OCI-LY7 (cell line): ENCODE measurements around the gene KLF15. TPM values are rescaled to one million over a fixed set of nuclear protein-coding genes. Genes with fewer than 3 reads are reported as not detected.

Experiments
- BruUV-seq: library from RNA; stranded (reverse); fragments of 400-500 nt; replicated peaks from 2 replicates; lab custom pipeline; 2021; lab: Mats Ljungman, UMichigan
- CTCF ChIA-PET: fragments of 300-600 bp; sonication (Branson Sonifier 250); formaldehyde crosslinking; loops from one replicate; lab custom pipeline; 2022; ENCODE audit warnings: antibody characterized with exemption; ENCODE audit not compliant: unreplicated experiment; lab: Charles Lee
- POLR2A ChIA-PET: fragments of 300-600 bp; sonication (Branson Sonifier 250); formaldehyde crosslinking; loops from one replicate; lab custom pipeline; 2022; ENCODE audit warnings: antibody characterized with exemption; lab: Charles Lee
- DNase-seq: peaks from one replicate; pipeline ENCODE4 v3.0.0-alpha.2; 2015; ENCODE audit warnings: low spot score
- H2AFZ ChIP-seq: fragments of 200-600 bp; sonication (generic), shearing (Covaris generic); 2 replicates; pipeline ENCODE4 v1.6.1; 2014; ENCODE audit warnings: mild to moderate bottlenecking, antibody characterized with exemption, low read length, moderate library complexity
- H3K27ac ChIP-seq: fragments of 200-600 bp; sonication (generic); 2 replicates; pipeline ENCODE4 v1.5.1; 2014; ENCODE audit warnings: mixed run types, low read depth, mild to moderate bottlenecking, moderate library complexity, low read length, inconsistent platforms; ENCODE audit not compliant: poor library complexity, severe bottlenecking
- H3K36me3 ChIP-seq: fragments of 200-600 bp; sonication (generic); 2 replicates; pipeline ENCODE4 v1.6.1; 2014; ENCODE audit warnings: mild to moderate bottlenecking, antibody characterized with exemption, low read length, moderate library complexity, mixed read lengths; ENCODE audit not compliant: insufficient read depth
- H3K4me1 ChIP-seq: fragments of 200-600 bp; sonication (generic); 2 replicates; pipeline ENCODE4 v1.5.1; 2014; ENCODE audit warnings: mild to moderate bottlenecking, low read length; ENCODE audit not compliant: insufficient read depth, poor library complexity, severe bottlenecking
- H3K4me2 ChIP-seq: fragments of 200-600 bp; sonication (generic); 2 replicates; pipeline ENCODE4 v1.6.1; 2014; ENCODE audit warnings: mild to moderate bottlenecking, low read length
- H3K4me3 ChIP-seq: fragments of 200-600 bp; sonication (generic); 2 replicates; pipeline ENCODE4 v1.5.1; 2014; ENCODE audit warnings: mild to moderate bottlenecking, low read depth, low read length; ENCODE audit not compliant: poor library complexity, severe bottlenecking
- H3K79me2 ChIP-seq: fragments of 200-600 bp; sonication (generic); 2 replicates; pipeline ENCODE4 v1.6.1; 2016; ENCODE audit warnings: low read depth, mild to moderate bottlenecking, low read length, moderate library complexity, mixed read lengths; ENCODE audit not compliant: insufficient read depth
- H3K9me2 ChIP-seq: fragments of 200-600 bp; sonication (generic); 2 replicates; pipeline ENCODE4 v1.6.1; 2016; ENCODE audit warnings: mild to moderate bottlenecking, low read length, mixed read lengths; ENCODE audit not compliant: insufficient read depth
- H3K9me3 ChIP-seq: fragments of 200-600 bp; sonication (generic); 2 replicates; pipeline ENCODE4 v1.6.1; 2014; ENCODE audit warnings: mild to moderate bottlenecking, mixed run types, low read length, mixed read lengths
- H4K20me1 ChIP-seq: fragments of 200-600 bp; sonication (generic); 2 replicates; pipeline ENCODE4 v1.6.1; 2014; ENCODE audit warnings: mild to moderate bottlenecking, antibody characterized with exemption, low read length, moderate library complexity, mixed read lengths; ENCODE audit not compliant: insufficient read depth
- CTCF ChIP-seq: fragments of 200-600 bp; sonication (generic); conservative IDR thresholded peaks from 2 replicates; pipeline ENCODE4 v1.5.1; 2014; ENCODE audit warnings: mild to moderate bottlenecking, antibody characterized with exemption, low read length, moderate library complexity, mixed read lengths
- EZH2phosphoT487 ChIP-seq: fragments of 200-600 bp; sonication (generic); IDR thresholded peaks from 2 replicates; pipeline ENCODE4 v1.6.1; 2018; ENCODE audit warnings: low read depth, borderline replicate concordance, mild to moderate bottlenecking, mixed run types, antibody characterized with exemption, low read length, moderate library complexity, mixed read lengths
- intact Hi-C: fragments of 100-400 bp; cut with micrococcal nuclease; formaldehyde crosslinking; loops from one replicate; pipeline ENCODE4 v1.10.0; 2022; ENCODE audit not compliant: unreplicated experiment
- total RNA-seq, 2 experiments: library from RNA; depleted of rRNA in 1 of 2; stranded (reverse); fragments of >200 nt in 1 of 2; shearing (Covaris generic) in 1 of 2; gene quantifications; 2 replicates each; pipeline ENCODE4 v1.2.3, GENCODE V29; 2014 to 2022

Gene KLF15
- total RNA-seq, 2 experiments from 2014 or later, result 12.3 to 26.4 TPM

- H3K9me3 ChIP-seq, result no peaks in the 10 kb centered on the region
- ChIA-PET POLR2A (no interaction called here), CTCF (no interaction called here)
- intact Hi-C loops, result no loop called here
- no TSS peak for BruUV-seq
- no peak overlapping the region for H2AFZ ChIP-seq
- no peak overlapping the region for H3K27ac ChIP-seq
- no peaks in the 10 kb centered on the region for H3K79me2 ChIP-seq
- TF ChIP-seq CTCF (no peak), EZH2phosphoT487 (no peak)
- no peak for DNase-seq
- H3K4me2 ChIP-seq, result no peak overlapping the region
- no peaks in the 10 kb centered on the region for H3K36me3 ChIP-seq
- no peak overlapping the region for H3K4me3 ChIP-seq
- H4K20me1 ChIP-seq, result no peaks in the 10 kb centered on the region
- H3K9me2 ChIP-seq, result no peaks in the 10 kb centered on the region
- peaks cover 56% of the 10 kb centered on the region for H3K4me1 ChIP-seq
Measured at GRCh38 chr3:126360714-126361060, 3.5 kb upstream of the KLF15 start.

- Histone ChIP-seq H3K4me2 (no peak overlapping the region), H3K36me3 (no peaks in the 10 kb centered on the region), H3K4me3 (no peak overlapping the region), H3K79me2 (no peaks in the 10 kb centered on the region), H3K27ac (no peak overlapping the region), H3K9me3 (no peaks in the 10 kb centered on the region), H3K4me1 (peaks cover 59% of the 10 kb centered on the region), H4K20me1 (no peaks in the 10 kb centered on the region), H3K9me2 (no peaks in the 10 kb centered on the region), H2AFZ (no peak overlapping the region)
- DNase-seq, result no peak
- ChIA-PET CTCF (no interaction called here), POLR2A (interaction anchor here (0.6 kb wide), 1 partner anchor 70 kb away, joined by 3 read pairs; no protein-coding TSS in a partner anchor)
- intact Hi-C loops, result no loop called here
- BruUV-seq, result no TSS peak
- no peak for TF ChIP-seq EZH2phosphoT487
- TF ChIP-seq CTCF, result no peak
Measured at GRCh38 chr3:126360046-126360713, 3.0 kb upstream of the KLF15 start.

GRCh38 chr3:126358816-126359181 lies 1.6 kb upstream of the KLF15 start:
- no peaks in the 10 kb centered on the region for H3K36me3 ChIP-seq
- no peak overlapping the region for H3K27ac ChIP-seq
- H2AFZ ChIP-seq, result no peak overlapping the region
- H3K4me1 ChIP-seq, result peaks cover 59% of the 10 kb centered on the region
- DNase-seq, result no peak
- TF ChIP-seq EZH2phosphoT487 (no peak), CTCF (no peak)
- H4K20me1 ChIP-seq, result no peaks in the 10 kb centered on the region
- no peak overlapping the region for H3K4me3 ChIP-seq
- POLR2A ChIA-PET, result interaction anchor here (0.6 kb wide), 2 partner anchors 80 to 118 kb away, joined by 3 read pairs; no protein-coding TSS in a partner anchor
- intact Hi-C loops, result loop anchor here (5.0 to 10.0 kb wide), 3 partner anchors 119 to 764 kb away; partner anchors contain the start of genes OSBPL11 and ZXDC
- CTCF ChIA-PET, result interaction anchor here (1.0 kb wide), 1 partner anchor 112 kb away, joined by 4 read pairs; no protein-coding TSS in a partner anchor
- H3K9me2 ChIP-seq, result no peaks in the 10 kb centered on the region
- H3K4me2 ChIP-seq, result no peak overlapping the region
- BruUV-seq, result no TSS peak
- H3K79me2 ChIP-seq, result no peaks in the 10 kb centered on the region
- H3K9me3 ChIP-seq, result no peaks in the 10 kb centered on the region
